Peyer's patch (tissue), 4 donors: ENCODE results near the gene DNAJC5G. TPM values are rescaled to one million over a fixed set of nuclear protein-coding genes. Genes with fewer than 3 reads are reported as not detected.
"Not testable (repeated sequence)": the region's sequence is repeated elsewhere in the genome, so short reads cannot be mapped to it uniquely, and the experiment has no call there.

Experiments
- DNase-seq, 3 donors: peaks; one replicate each; pipeline ENCODE4 v3.0.0-alpha.2; 2017 to 2019
- H3K27ac ChIP-seq, 4 donors: fragments of 200-600 bp; sonication (generic); one replicate each; pipeline ENCODE4 v1.5.1; 2016 to 2019
- H3K27me3 ChIP-seq, 2 donors: fragments of 200-600 bp; sonication (generic); one replicate each; pipeline ENCODE4 v1.5.1; 2019
- H3K36me3 ChIP-seq, 3 donors: fragments of 200-600 bp; sonication (generic); one replicate each; pipeline ENCODE4 v1.5.1; 2016 to 2019
- H3K4me1 ChIP-seq, 4 donors: fragments of 200-600 bp; sonication (generic); one replicate each; pipeline ENCODE4 v1.5.1; 2016 to 2019
- H3K4me3 ChIP-seq, 4 donors: fragments of 200-600 bp; sonication (generic); 1 replicate in 3 of 4; 2 replicates in 1 of 4; pipeline ENCODE4 v1.5.1; 2016 to 2019; ENCODE audit warnings: mild to moderate bottlenecking in 1 of 4
- H3K9me3 ChIP-seq, 4 donors: fragments of 200-600 bp; sonication (generic); one replicate each; pipeline ENCODE4 v1.5.1; 2016 to 2019; ENCODE audit warnings: mild to moderate bottlenecking in 1 of 4
- CTCF ChIP-seq, 6 experiments: fragments of 450-650 bp in 4 of 6; fragments of 200-600 bp in 2 of 6; sonication (generic) in 1 of 6; IDR thresholded peaks; one replicate each; pipeline ENCODE4 v1.5.1; 2017 to 2019; ENCODE audit warnings: antibody characterized with exemption in 6 of 6, mild to moderate bottlenecking in 3 of 6, moderate library complexity in 1 of 6
- POLR2A ChIP-seq, 2 donors: fragments of 450-650 bp; IDR thresholded peaks; one replicate each; pipeline ENCODE4 v1.5.1; 2017; ENCODE audit warnings: antibody characterized with exemption in 2 of 2, mild to moderate bottlenecking in 2 of 2, moderate library complexity in 2 of 2
- total RNA-seq, 4 donors: library from RNA; depleted of rRNA; stranded (reverse); fragments of >200 nt; gene quantifications; one replicate each; pipeline ENCODE4 v1.1.0, GENCODE V29; 2016

Gene DNAJC5G
- total RNA-seq, 4 donors from 2014 or later, result 4.3 TPM; not detected in 3

- TF ChIP-seq CTCF (IDR thresholded peaks at IDR 0.05) (no peak), POLR2A (IDR thresholded peaks at IDR 0.05) (no peak)
- no peaks in the 10 kb centered on the region for H3K36me3 ChIP-seq
- H3K27me3 ChIP-seq, result peaks cover 0 to 41% of the 10 kb centered on the region in 2 donors
- no peaks in the 10 kb centered on the region for H3K9me3 ChIP-seq
- H3K4me3 ChIP-seq, result no peak overlapping the region
- H3K4me1 ChIP-seq, result peaks cover 0 to 37% (median 22%) of the 10 kb centered on the region in 4 donors
- no peak overlapping the region for H3K27ac ChIP-seq
- no peak for DNase-seq
These were observed 9.7 kb upstream of the DNAJC5G start for GRCh38 chr2:27265536-27265870.

- peaks cover 0 to 19% of the 10 kb centered on the region in 2 donors for H3K27me3 ChIP-seq
These were observed 6.9 kb upstream of the DNAJC5G start for GRCh38 chr2:27268296-27268695.

GRCh38 chr2:27270131-27270530 lies 5.1 kb upstream of the DNAJC5G start:
- Histone ChIP-seq H3K4me3 (no peak overlapping the region), H3K27ac (no peak overlapping the region), H3K9me3 (no peaks in the 10 kb centered on the region), H3K4me1 (peaks cover 0 to 3% (median 0%) of the 10 kb centered on the region in 4 donors), H3K36me3 (no peaks in the 10 kb centered on the region), H3K27me3 (peaks cover 0 to under 1% of the 10 kb centered on the region in 2 donors)
- no peak for DNase-seq
- TF ChIP-seq POLR2A (IDR thresholded peaks at IDR 0.05), result no peak
- no peak for TF ChIP-seq CTCF (IDR thresholded peaks at IDR 0.05)

More at GRCh38 chr2:27268296-27268695, 6.9 kb upstream of the DNAJC5G start:
- DNase-seq, H3K36me3 ChIP-seq, H3K27ac ChIP-seq, H3K4me3 ChIP-seq, H3K9me3 ChIP-seq: not testable (repeated sequence)
- peaks cover 0 to 21% (median 12%) of the 10 kb centered on the region in 4 donors for H3K4me1 ChIP-seq

- no peaks in the 10 kb centered on the region for H3K36me3 ChIP-seq
- H3K27ac ChIP-seq, result no peak overlapping the region
- no peak for DNase-seq
- TF ChIP-seq POLR2A (IDR thresholded peaks at IDR 0.05) (no peak), CTCF (IDR thresholded peaks at IDR 0.05) (no peak)
- H3K27me3 ChIP-seq, result no peaks in the 10 kb centered on the region
- H3K9me3 ChIP-seq, result no peaks in the 10 kb centered on the region
- no peaks in the 10 kb centered on the region for H3K4me1 ChIP-seq
- no peak overlapping the region for H3K4me3 ChIP-seq
These were observed 4.6 kb upstream of the DNAJC5G start for GRCh38 chr2:27270670-27271069.

- Histone ChIP-seq H3K27ac (no peak overlapping the region), H3K4me1 (no peaks in the 10 kb centered on the region), H3K9me3 (no peaks in the 10 kb centered on the region), H3K36me3 (no peaks in the 10 kb centered on the region), H3K27me3 (no peaks in the 10 kb centered on the region), H3K4me3 (no peak overlapping the region)
- no peak for DNase-seq
- TF ChIP-seq POLR2A (IDR thresholded peaks at IDR 0.05) (no peak), CTCF (IDR thresholded peaks at IDR 0.05) (no peak)
These were observed 3.4 kb upstream of the DNAJC5G start for GRCh38 chr2:27271631-27272340.

GRCh38 chr2:27272537-27273522 lies 2.4 kb upstream of the DNAJC5G start:
- H3K27ac ChIP-seq, H3K4me3 ChIP-seq, H3K9me3 ChIP-seq, H3K4me1 ChIP-seq, H3K36me3 ChIP-seq, DNase-seq, H3K27me3 ChIP-seq: not testable (repeated sequence)
